WTC11 (cell line): Measurements from ENCODE around the gene TNRC6C. TPM values are rescaled to one million over a fixed set of nuclear protein-coding genes. Genes with fewer than 3 reads are reported as not detected.
A peak's percentile ranks its signal among the peaks of the same experiment; 100 is the strongest.

Experiments used
- ATAC-seq: fragments of 200-7000 bp; cut with Tn5 transposase; 2 replicates; pipeline ENCODE4 v1.10.0; 2021; ENCODE audit warnings: mild to moderate bottlenecking, moderate library complexity
- CTCF ChIA-PET: fragments of 300-600 bp; sonication (Branson Sonifier 250); formaldehyde crosslinking; loops from one replicate; lab custom pipeline; 2021; ENCODE audit warnings: antibody characterized with exemption; lab: Charles Lee
- POLR2A ChIA-PET: fragments of 350-600 bp; sonication (Branson Sonifier 250); formaldehyde crosslinking; loops from one replicate; lab custom pipeline; 2021; ENCODE audit warnings: antibody characterized with exemption; lab: Charles Lee
- DNase-seq: peaks from one replicate; pipeline ENCODE4 v3.0.0; 2021; ENCODE audit warnings: low spot score
- H3K27ac Mint-ChIP-seq: 2 replicates; pipeline ENCODE4 v1.8.0; 2021; ENCODE audit warnings: mixed read lengths
- H3K27me3 Mint-ChIP-seq: 2 replicates; pipeline ENCODE4 v1.8.0; 2021; ENCODE audit warnings: low read depth, mild to moderate bottlenecking, moderate library complexity, mixed read lengths
- H3K36me3 Mint-ChIP-seq: 2 replicates; pipeline ENCODE4 v1.8.0; 2021; ENCODE audit warnings: mixed read lengths
- H3K4me1 Mint-ChIP-seq: 2 replicates; pipeline ENCODE4 v1.8.0; 2022; ENCODE audit warnings: mixed read lengths
- H3K4me3 Mint-ChIP-seq: 2 replicates; pipeline ENCODE4 v1.8.0; 2021; ENCODE audit warnings: mild to moderate bottlenecking, moderate library complexity, mixed read lengths
- H3K9me3 Mint-ChIP-seq: 2 replicates; pipeline ENCODE4 v1.8.0; 2021; ENCODE audit warnings: mixed read lengths
- AFF4 ChIP-seq: sonication (generic); formaldehyde crosslinking; IDR thresholded peaks from 2 replicates; pipeline ENCODE4 v1.8.1; 2023; ENCODE audit warnings: mild to moderate bottlenecking, missing genetic modification reagents, borderline replicate concordance
- CREM ChIP-seq: sonication (generic); formaldehyde crosslinking; IDR thresholded peaks from 2 replicates; pipeline ENCODE4 v1.8.1; 2022; ENCODE audit warnings: mild to moderate bottlenecking, missing genetic modification reagents, moderate library complexity
- E2F4 ChIP-seq: sonication (generic); formaldehyde crosslinking; IDR thresholded peaks from 2 replicates; pipeline ENCODE4 v1.8.1; 2022; ENCODE audit warnings: low read depth, mild to moderate bottlenecking, moderate library complexity, missing genetic modification reagents, borderline replicate concordance
- ETV6 ChIP-seq: sonication (generic); formaldehyde crosslinking; IDR thresholded peaks from 2 replicates; pipeline ENCODE4 v1.8.1; 2022; ENCODE audit warnings: mild to moderate bottlenecking, missing genetic modification reagents
- FOXK1 ChIP-seq: sonication (generic); formaldehyde crosslinking; IDR thresholded peaks from 2 replicates; pipeline ENCODE4 v1.8.0; 2022; ENCODE audit warnings: mild to moderate bottlenecking, moderate library complexity, missing genetic modification reagents
- IRF1 ChIP-seq: sonication (generic); formaldehyde crosslinking; IDR thresholded peaks from 2 replicates; pipeline ENCODE4 v1.8.0; 2023; ENCODE audit warnings: missing genetic modification reagents
- IRF2 ChIP-seq: sonication (generic); formaldehyde crosslinking; IDR thresholded peaks from 2 replicates; pipeline ENCODE4 v1.8.0; 2022; ENCODE audit warnings: low read depth, missing genetic modification reagents, borderline replicate concordance
- NFE2L1 ChIP-seq: sonication (generic); formaldehyde crosslinking; IDR thresholded peaks from 2 replicates; pipeline ENCODE4 v1.8.1; 2023; ENCODE audit warnings: missing genetic modification reagents
- NR2C2 ChIP-seq: sonication (generic); formaldehyde crosslinking; IDR thresholded peaks from 2 replicates; pipeline ENCODE4 v1.8.0; 2022; ENCODE audit warnings: mild to moderate bottlenecking, missing genetic modification reagents
- NR3C1 ChIP-seq: sonication (generic); formaldehyde crosslinking; conservative IDR thresholded peaks from 2 replicates; pipeline ENCODE4 v1.8.1; 2023; ENCODE audit warnings: low read depth, mild to moderate bottlenecking, missing genetic modification reagents
- STAT6 ChIP-seq: sonication (generic); formaldehyde crosslinking; conservative IDR thresholded peaks from 2 replicates; pipeline ENCODE4 v1.8.1; 2023; ENCODE audit warnings: mild to moderate bottlenecking, low read depth, missing genetic modification reagents, moderate library complexity
- TEAD4 ChIP-seq: sonication (generic); formaldehyde crosslinking; IDR thresholded peaks from 2 replicates; pipeline ENCODE4 v1.8.0; 2022; ENCODE audit warnings: mild to moderate bottlenecking, missing genetic modification reagents
- ZBTB43 ChIP-seq: sonication (generic); formaldehyde crosslinking; IDR thresholded peaks from 2 replicates; pipeline ENCODE4 v1.8.1; 2023; ENCODE audit warnings: mild to moderate bottlenecking, missing genetic modification reagents
- ZMAT4 ChIP-seq: fragments of 250-450 bp; sonication (Bioruptor Pico); IDR thresholded peaks from 2 replicates; pipeline ENCODE4 v1.9.0; 2021; ENCODE audit warnings: mild to moderate bottlenecking
- ZNF671 ChIP-seq: fragments of 250-450 bp; sonication (Bioruptor Pico); IDR thresholded peaks from 2 replicates; pipeline ENCODE4 v1.8.0; 2021; ENCODE audit warnings: mild to moderate bottlenecking
- total RNA-seq: library from RNA; stranded (reverse); gene quantifications from 3 replicates; pipeline ENCODE4 v1.2.3, GENCODE V29; 2021

The TNRC6C gene
- total RNA-seq, 1 experiment from 2014 or later: 52.3 TPM

GRCh38 chr17:77916264-77916663 is 42.2 kb upstream of the TNRC6C start:
- Mint-ChIP-seq H3K9me3 (peaks cover 5% of the 10 kb centered on the region), H3K4me1 (peaks cover 44% of the 10 kb centered on the region), H3K27me3 (peaks cover 3% of the 10 kb centered on the region), H3K27ac (no peak overlapping the region), H3K4me3 (no peak overlapping the region), H3K36me3 (peaks cover 3% of the 10 kb centered on the region)
- DNase-seq: no peak
- ATAC-seq: no peak
- TF ChIP-seq NFE2L1 (CRISPR knock-in tag) (no peak), NR3C1 (CRISPR knock-in tag) (no peak), FOXK1 (CRISPR knock-in tag) (no peak), E2F4 (CRISPR knock-in tag) (no peak), STAT6 (CRISPR knock-in tag) (no peak), IRF2 (CRISPR knock-in tag) (no peak)
- ChIA-PET CTCF (interaction anchor here (1.1 to 2.0 kb wide), 3 partner anchors 24 to 97 kb away, joined by 3 to 8 read pairs (median 5); partner anchors contain the start of gene TNRC6C), POLR2A (no interaction called here)

GRCh38 chr17:77916703-77917481 is 41.6 kb upstream of the TNRC6C start:
- Mint-ChIP-seq H3K9me3 (peaks cover 11% of the 10 kb centered on the region), H3K4me1 (peaks cover 44% of the 10 kb centered on the region), H3K4me3 (no peak overlapping the region), H3K27me3 (peaks cover 3% of the 10 kb centered on the region), H3K36me3 (peaks cover 8% of the 10 kb centered on the region), H3K27ac (no peak overlapping the region)
- POLR2A ChIA-PET: no interaction called here
- DNase-seq: no peak
- CTCF ChIA-PET: interaction anchor here (0.5 to 2.0 kb wide), 5 partner anchors 24 to 102 kb away, joined by 3 to 8 read pairs (median 3); no protein-coding TSS in a partner anchor
- ATAC-seq: no peak
- TF ChIP-seq NR2C2 (CRISPR knock-in tag) (no peak), ETV6 (CRISPR knock-in tag) (no peak), ZMAT4 (CRISPR knock-in tag) (no peak), CREM (CRISPR knock-in tag) (no peak)

GRCh38 chr17:77919276-77919675 is 39.2 kb upstream of the TNRC6C start:
- POLR2A ChIA-PET: interaction anchor here (0.6 kb wide), 1 partner anchor 91 kb away, joined by 5 read pairs; no protein-coding TSS in a partner anchor
- no peak for ATAC-seq
- CTCF ChIA-PET: interaction anchor here (1.4 kb wide), 1 partner anchor 27 kb away, joined by 3 read pairs; no protein-coding TSS in a partner anchor

GRCh38 chr17:77923135-77923534 is 35.4 kb upstream of the TNRC6C start:
- DNase-seq: no peak
- ATAC-seq: no peak
- CTCF ChIA-PET: interaction anchor here (1.0 to 1.1 kb wide), 2 partner anchors 49 to 96 kb away, joined by 3 read pairs; no protein-coding TSS in a partner anchor
- Mint-ChIP-seq H3K27ac (no peak overlapping the region), H3K36me3 (peaks cover 11% of the 10 kb centered on the region), H3K4me3 (no peak overlapping the region), H3K9me3 (peaks cover 11% of the 10 kb centered on the region), H3K27me3 (peaks cover 16% of the 10 kb centered on the region), H3K4me1 (peaks cover 69% of the 10 kb centered on the region)
- POLR2A ChIA-PET: interaction anchor here (1.3 kb wide), 1 partner anchor 35 kb away, joined by 5 read pairs; the partner anchor contains the start of gene TNRC6C
- TF ChIP-seq IRF1 (CRISPR knock-in tag) (no peak), TEAD4 (no peak), AFF4 (CRISPR knock-in tag) (no peak), ZBTB43 (no peak), E2F4 (CRISPR knock-in tag) (no peak)

More at GRCh38 chr17:77919276-77919675, 39.2 kb upstream of the TNRC6C start:
- no peak for DNase-seq
- Mint-ChIP-seq H3K27ac (peak overlapping the region; percentile 12), H3K4me3 (no peak overlapping the region), H3K9me3 (peaks cover 11% of the 10 kb centered on the region), H3K27me3 (peaks cover 3% of the 10 kb centered on the region), H3K36me3 (peaks cover 11% of the 10 kb centered on the region), H3K4me1 (peaks cover 63% of the 10 kb centered on the region)
- TF ChIP-seq ZNF671 (CRISPR knock-in tag): no peak
